Glutamatergic neuron (in vitro differentiated cells): ENCODE data around the gene RPS19BP1. TPM values are rescaled to one million over a fixed set of nuclear protein-coding genes. Genes with fewer than 3 reads are reported as not detected.
A peak's percentile ranks its signal among the peaks of the same experiment; 100 is the strongest.

Source experiments
- DNase-seq: peaks from one replicate; pipeline ENCODE4 v3.0.0; 2022
- H3K27ac Mint-ChIP-seq: one replicate; pipeline ENCODE4 v1.8.0; 2020; ENCODE audit warnings: mild to moderate bottlenecking, mixed read lengths, inconsistent platforms; ENCODE audit not compliant: unreplicated experiment
- H3K27me3 Mint-ChIP-seq: one replicate; pipeline ENCODE4 v1.8.0; 2020; ENCODE audit warnings: mild to moderate bottlenecking, moderate library complexity, mixed read lengths, inconsistent platforms; ENCODE audit not compliant: unreplicated experiment
- H3K36me3 Mint-ChIP-seq: one replicate; pipeline ENCODE4 v1.8.0; 2020; ENCODE audit warnings: mild to moderate bottlenecking, mixed read lengths, inconsistent platforms; ENCODE audit not compliant: unreplicated experiment
- H3K4me1 Mint-ChIP-seq: one replicate; pipeline ENCODE4 v1.8.0; 2020; ENCODE audit warnings: mild to moderate bottlenecking, low read depth, mixed read lengths, inconsistent platforms; ENCODE audit not compliant: unreplicated experiment
- H3K4me3 Mint-ChIP-seq: one replicate; pipeline ENCODE4 v1.8.0; 2020; ENCODE audit warnings: mild to moderate bottlenecking, mixed read lengths, inconsistent platforms; ENCODE audit not compliant: unreplicated experiment
- H3K9me3 Mint-ChIP-seq: one replicate; pipeline ENCODE4 v1.8.0; 2020; ENCODE audit warnings: mild to moderate bottlenecking, moderate library complexity, mixed read lengths, inconsistent platforms; ENCODE audit not compliant: unreplicated experiment
- CTCF ChIP-seq: fragments of 200-600 bp; sonication (generic); IDR thresholded peaks from one replicate; pipeline ENCODE4 v1.5.0; 2021; ENCODE audit not compliant: partially characterized antibody, unreplicated experiment
- total RNA-seq: library from RNA; stranded (reverse); fragmentation: NEBNext Ultra II Directional; extraction: Animal tissue kit (Norgen Biotek cat#: 25700); gene quantifications from one replicate; pipeline ENCODE4 v1.2.1, GENCODE V29; 2021; ENCODE audit not compliant: unreplicated experiment

The RPS19BP1 gene
- total RNA-seq, 1 donor from 2014 or later: 59.6 TPM

- peak overlapping the region; percentile 37 for H3K4me3 Mint-ChIP-seq
- H3K27ac Mint-ChIP-seq: peak overlapping the region; percentile 57
- no peaks in the 10 kb centered on the region for H3K36me3 Mint-ChIP-seq
- H3K4me1 Mint-ChIP-seq: peaks cover 6% of the 10 kb centered on the region
- TF ChIP-seq CTCF: no peak
- peaks cover 6% of the 10 kb centered on the region for H3K27me3 Mint-ChIP-seq
- H3K9me3 Mint-ChIP-seq: peaks cover 4% of the 10 kb centered on the region
- no peak for DNase-seq
These were observed 43.2 kb downstream of the RPS19BP1 start for GRCh38 chr22:39489094-39490068.

GRCh38 chr22:39488563-39489083, 43.9 kb downstream of the RPS19BP1 start:
- H3K9me3 Mint-ChIP-seq: peaks cover 3% of the 10 kb centered on the region
- DNase-seq: no peak
- H3K36me3 Mint-ChIP-seq: no peaks in the 10 kb centered on the region
- peaks cover 6% of the 10 kb centered on the region for H3K27me3 Mint-ChIP-seq
- peaks cover 6% of the 10 kb centered on the region for H3K4me1 Mint-ChIP-seq
- H3K4me3 Mint-ChIP-seq: no peak overlapping the region
- TF ChIP-seq CTCF: no peak
- H3K27ac Mint-ChIP-seq: no peak overlapping the region

- DNase-seq: no peak
- H3K36me3 Mint-ChIP-seq: no peaks in the 10 kb centered on the region
- peaks cover 6% of the 10 kb centered on the region for H3K4me1 Mint-ChIP-seq
- H3K9me3 Mint-ChIP-seq: peaks cover 2% of the 10 kb centered on the region
- H3K27ac Mint-ChIP-seq: no peak overlapping the region
- TF ChIP-seq CTCF: no peak
- peaks cover 3% of the 10 kb centered on the region for H3K27me3 Mint-ChIP-seq
- H3K4me3 Mint-ChIP-seq: no peak overlapping the region
These were observed 44.6 kb downstream of the RPS19BP1 start for GRCh38 chr22:39487826-39488520.

GRCh38 chr22:39486951-39487825, 45.4 kb downstream of the RPS19BP1 start:
- Mint-ChIP-seq H3K36me3 (no peaks in the 10 kb centered on the region), H3K4me1 (peaks cover 6% of the 10 kb centered on the region), H3K27ac (peak overlapping the region; percentile 53), H3K4me3 (no peak overlapping the region), H3K9me3 (peaks cover 4% of the 10 kb centered on the region), H3K27me3 (peaks cover 3% of the 10 kb centered on the region)
- DNase-seq: no peak
- no peak for TF ChIP-seq CTCF
